ENCODE data around the gene LGALS1. TPM values are rescaled to one million over a fixed set of nuclear protein-coding genes. Genes with fewer than 3 reads are reported as not detected.
"Not testable (repeated sequence)": the region's sequence is repeated elsewhere in the genome, so short reads cannot be mapped to it uniquely, and the experiment has no call there.

Gene LGALS1
- total and polyA plus RNA-seq, 9 of the 15 experiments (the other 6 are each of a cell fraction or from before 2014, with no cell fraction given), result 160 to 800 (median 330) TPM

DNA sequence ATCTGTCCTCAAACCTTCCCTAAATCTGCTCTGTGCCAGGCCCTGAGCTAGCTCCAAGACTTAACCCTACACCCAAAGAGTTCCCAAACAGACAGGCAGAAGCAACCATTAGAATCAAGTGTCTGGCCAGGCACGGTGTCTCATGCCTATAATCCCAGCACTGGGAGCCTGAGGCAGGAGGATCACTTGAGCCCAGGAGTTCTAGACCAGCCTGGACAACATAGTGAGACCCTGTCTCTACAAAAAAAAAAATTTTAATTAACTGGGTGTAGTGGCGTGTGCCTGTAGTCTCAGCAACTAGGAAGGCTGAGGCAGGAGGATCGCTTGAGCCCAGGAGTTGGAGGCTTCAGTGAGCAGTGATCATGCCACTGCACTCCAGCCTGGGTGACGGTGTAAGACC, 18.9 kb upstream of the LGALS1 start:
- H3K9me1 ChIP-seq (ENCODE audit: control insufficient read depth, insufficient read depth, low read length); FAIRE-seq; H3K9me3 ChIP-seq (replicated peaks; ENCODE audit: control insufficient read depth, insufficient read depth, low read depth, low read length); H3K27me3 ChIP-seq (ENCODE audit: control insufficient read depth in 2 of 2, insufficient read depth in 2 of 2, low read length in 2 of 2); ATAC-seq; H3K4me3 ChIP-seq; BruUV-seq (replicated peaks); H2AFZ ChIP-seq (ENCODE audit: low read depth, low read length); intact Hi-C loops (cut with micrococcal nuclease); DNase-seq (ENCODE audit: extremely low read depth in 1 of 4, low spot score in 3 of 4); H3K9ac ChIP-seq (ENCODE audit: insufficient read depth in 1 of 2, low read depth in 2 of 2, low read length in 2 of 2); H3K4me2 ChIP-seq (ENCODE audit: insufficient read depth, low read length); CTCF ChIA-PET (ENCODE audit: low intra/inter-chr PET ratio); in situ Hi-C loops (cut with MboI): not testable (repeated sequence)
- H4K20me1 ChIP-seq (replicated peaks; ENCODE audit: control insufficient read depth, insufficient read depth, low read length), result peaks cover 16% of the 10 kb centered on the region
- H3K27ac ChIP-seq (ENCODE audit: extremely low read depth, low read depth, low read length), result peak overlapping the region; percentile 62; the same call in 2 of the 3 replicates
- peak; percentile 82 for TF ChIP-seq ZNF121 (CRISPR knock-in tag; conservative IDR thresholded peaks at IDR 0.05)
- H3K4me1 ChIP-seq (replicated peaks in 1 of 2; ENCODE audit: control insufficient read depth in 2 of 2, insufficient read depth in 2 of 2, low read length in 2 of 2), result peaks cover 19 to 27% of the 10 kb centered on the region in 2 experiments
- H3K79me2 ChIP-seq (ENCODE audit: control insufficient read depth, insufficient read depth, low read length), result peaks cover 31% of the 10 kb centered on the region
- POLR2A ChIA-PET, result interaction anchor here (1.5 kb wide), 1 partner anchor 11 kb away, joined by 3 read pairs; no protein-coding TSS in a partner anchor
- WGBS (ENCODE audit: insufficient coverage, low coverage, missing lambda C conversion rate), result 95% methylated on average over 4 of the region's 4 CpGs
- peaks cover 28% of the 10 kb centered on the region; the same call in 2 of the 3 replicates for H3K36me3 ChIP-seq (ENCODE audit: control insufficient read depth, insufficient read depth, low read length)

DNA sequence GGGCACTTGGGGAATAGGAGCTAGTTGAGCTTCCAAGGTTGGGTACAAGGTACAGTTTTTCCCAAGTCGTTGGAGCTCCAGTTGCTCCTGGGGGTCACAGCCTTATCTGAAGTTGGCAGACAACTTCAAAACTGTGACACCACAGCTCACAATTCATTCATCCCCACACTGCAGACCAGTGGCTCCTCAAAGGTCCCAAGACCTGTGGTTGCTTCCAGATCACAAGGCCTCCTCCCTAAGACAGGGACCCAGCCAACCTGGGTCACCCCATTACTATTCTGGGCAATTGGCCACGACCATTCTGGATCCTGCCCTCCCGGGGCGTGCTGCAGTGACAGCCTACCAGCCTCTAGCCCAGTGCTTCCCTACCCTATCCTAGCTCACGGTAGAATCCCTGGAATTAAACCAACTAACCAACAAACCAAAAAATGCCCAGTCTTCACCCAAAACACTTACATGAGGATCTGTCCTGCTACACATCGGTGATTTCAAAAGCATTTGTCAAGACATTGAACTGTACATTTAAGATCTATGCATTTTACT, 17.8 kb upstream of the LGALS1 start:
- Histone ChIP-seq H3K9me1 (ENCODE audit: control insufficient read depth, insufficient read depth, low read length) (peaks cover 4% of the 10 kb centered on the region), H3K36me3 (ENCODE audit: control insufficient read depth, insufficient read depth, low read length) (peaks cover 37% of the 10 kb centered on the region; the same call in 2 of the 3 replicates), H4K20me1 (replicated peaks; ENCODE audit: control insufficient read depth, insufficient read depth, low read length) (peaks cover 17% of the 10 kb centered on the region), H3K9me3 (replicated peaks; ENCODE audit: control insufficient read depth, insufficient read depth, low read depth, low read length) (no peaks in the 10 kb centered on the region), H3K27me3 (ENCODE audit: control insufficient read depth in 2 of 2, insufficient read depth in 2 of 2, low read length in 2 of 2) (no peaks in the 10 kb centered on the region), H3K4me3 (peak overlapping the region; percentile 63), H2AFZ (ENCODE audit: low read depth, low read length) (peak overlapping the region; percentile 89), H3K4me1 (replicated peaks in 1 of 2; ENCODE audit: control insufficient read depth in 2 of 2, insufficient read depth in 2 of 2, low read length in 2 of 2) (peaks cover 20 to 27% of the 10 kb centered on the region in 2 experiments), H3K4me2 (ENCODE audit: insufficient read depth, low read length) (peak overlapping the region; percentile 92), H3K9ac (ENCODE audit: insufficient read depth in 1 of 2, low read depth in 2 of 2, low read length in 2 of 2) (peak overlapping the region; percentile 85 to 88), H3K27ac (ENCODE audit: extremely low read depth, low read depth, low read length) (peak overlapping the region; percentile 88), H3K79me2 (ENCODE audit: control insufficient read depth, insufficient read depth, low read length) (peaks cover 41% of the 10 kb centered on the region)
- no peak for FAIRE-seq
- ChIA-PET POLR2A (interaction anchor here (0.5 to 2.0 kb wide), 12 partner anchors 8 to 1192 kb away, joined by 3 to 14 read pairs (median 4); partner anchors contain the start of gene LGALS1), CTCF (ENCODE audit: low intra/inter-chr PET ratio) (no interaction called here)
- intact Hi-C loops (cut with micrococcal nuclease) (no loop called here), in situ Hi-C loops (cut with MboI) (no loop called here)
- BruUV-seq (replicated peaks), result TSS peak; percentile 98
- peak in 3 of 4 experiments; percentile 40 to 74 (median 45) for DNase-seq (ENCODE audit: extremely low read depth in 1 of 4, low spot score in 3 of 4)
- ATAC-seq, result peak; percentile 35
- WGBS (ENCODE audit: insufficient coverage, low coverage, missing lambda C conversion rate), result 0% methylated on average over 5 of the region's 6 CpGs
- peak; percentile 81; the same call in 1 of the 2 replicates for TF ChIP-seq ZBED1 (IDR thresholded peaks at IDR 0.05)
- TF ChIP-seq PML (IDR thresholded peaks at IDR 0.05; ENCODE audit: low read length), result peak; percentile 84
- peak; percentile 42 for TF ChIP-seq KDM5B (IDR thresholded peaks at IDR 0.05; ENCODE audit: insufficient replicate concordance, low read depth, low read length)
- TF ChIP-seq, protein P1, sequence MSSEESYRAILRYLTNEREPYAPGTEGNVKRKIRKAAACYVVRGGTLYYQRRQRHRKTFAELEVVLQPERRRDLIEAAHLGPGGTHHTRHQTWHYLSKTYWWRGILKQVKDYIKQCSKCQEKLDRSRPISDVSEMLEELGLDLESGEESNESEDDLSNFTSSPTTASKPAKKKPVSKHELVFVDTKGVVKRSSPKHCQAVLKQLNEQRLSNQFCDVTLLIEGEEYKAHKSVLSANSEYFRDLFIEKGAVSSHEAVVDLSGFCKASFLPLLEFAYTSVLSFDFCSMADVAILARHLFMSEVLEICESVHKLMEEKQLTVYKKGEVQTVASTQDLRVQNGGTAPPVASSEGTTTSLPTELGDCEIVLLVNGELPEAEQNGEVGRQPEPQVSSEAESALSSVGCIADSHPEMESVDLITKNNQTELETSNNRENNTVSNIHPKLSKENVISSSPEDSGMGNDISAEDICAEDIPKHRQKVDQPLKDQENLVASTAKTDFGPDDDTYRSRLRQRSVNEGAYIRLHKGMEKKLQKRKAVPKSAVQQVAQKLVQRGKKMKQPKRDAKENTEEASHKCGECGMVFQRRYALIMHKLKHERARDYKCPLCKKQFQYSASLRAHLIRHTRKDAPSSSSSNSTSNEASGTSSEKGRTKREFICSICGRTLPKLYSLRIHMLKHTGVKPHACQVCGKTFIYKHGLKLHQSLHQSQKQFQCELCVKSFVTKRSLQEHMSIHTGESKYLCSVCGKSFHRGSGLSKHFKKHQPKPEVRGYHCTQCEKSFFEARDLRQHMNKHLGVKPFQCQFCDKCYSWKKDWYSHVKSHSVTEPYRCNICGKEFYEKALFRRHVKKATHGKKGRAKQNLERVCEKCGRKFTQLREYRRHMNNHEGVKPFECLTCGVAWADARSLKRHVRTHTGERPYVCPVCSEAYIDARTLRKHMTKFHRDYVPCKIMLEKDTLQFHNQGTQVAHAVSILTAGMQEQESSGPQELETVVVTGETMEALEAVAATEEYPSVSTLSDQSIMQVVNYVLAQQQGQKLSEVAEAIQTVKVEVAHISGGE (CRISPR knock-in tag; IDR thresholded peaks at IDR 0.05), result no peak
- no peak for TF ChIP-seq TCF7 (IDR thresholded peaks at IDR 0.05; ENCODE audit: borderline replicate concordance)
- TF ChIP-seq VEZF1 (CRISPR knock-in tag; IDR thresholded peaks at IDR 0.05), result peak; percentile 19
- 0 out of 2 replicates have a peak, but pooled peaks have one; percentile 47 for TF ChIP-seq GTF2A2 (tag; IDR thresholded peaks at IDR 0.05)

Data from K562 (cell line).